IMR-90 (cell line): ENCODE data around the gene KEAP1. TPM values are rescaled to one million over a fixed set of nuclear protein-coding genes. Genes with fewer than 3 reads are reported as not detected.
A peak's percentile ranks its signal among the peaks of the same experiment; 100 is the strongest.

Experiments used
- ATAC-seq: fragments of 200-7000 bp; cut with Tn5 transposase; 2 replicates; pipeline ENCODE4 v1.9.1; 2020; ENCODE audit warnings: low read depth, mild to moderate bottlenecking, moderate library complexity
- BruUV-seq: library from RNA; stranded (reverse); fragments of 400-500 nt; replicated peaks from 2 replicates; lab custom pipeline; 2021; lab: Mats Ljungman, UMichigan
- CTCF ChIA-PET: fragments of 300-600 bp; formaldehyde crosslinking; extraction: SDS; loops from one replicate; lab custom pipeline; 2021; ENCODE audit warnings: antibody characterized with exemption; lab: Yijun Ruan, JAX
- POLR2A ChIA-PET: fragments of 300-600 bp; sonication (Branson Sonifier 250); formaldehyde crosslinking; loops from one replicate; lab custom pipeline; 2022; ENCODE audit warnings: antibody characterized with exemption; ENCODE audit not compliant: unreplicated experiment; lab: Charles Lee
- DNase-seq: peaks from one replicate; pipeline ENCODE4 v3.0.0; 2013
- H2AFZ ChIP-seq: replicated peaks from 2 replicates; pipeline ENCODE3; 2013; ENCODE audit warnings: low read length, mild to moderate bottlenecking; ENCODE audit not compliant: poor library complexity
- H2AK5ac ChIP-seq: 2 replicates; pipeline ENCODE4 v1.6.1; 2013; ENCODE audit warnings: low read depth, low read length, inconsistent platforms
- H2AK9ac ChIP-seq: replicated peaks from 2 replicates; pipeline ENCODE3; 2013; ENCODE audit warnings: mild to moderate bottlenecking, low read depth, low read length, moderate library complexity; ENCODE audit not compliant: poor library complexity
- H2BK120ac ChIP-seq: 2 replicates; pipeline ENCODE4 v1.6.1; 2013; ENCODE audit warnings: low read depth, low read length, inconsistent platforms
- H2BK15ac ChIP-seq: 3 replicates; pipeline ENCODE4 v1.6.1; 2013; ENCODE audit warnings: low read depth, low read length, inconsistent platforms
- H2BK20ac ChIP-seq: 2 replicates; pipeline ENCODE4 v1.6.1; 2013; ENCODE audit warnings: low read depth, mild to moderate bottlenecking, inconsistent platforms, low read length, moderate library complexity
- H2BK5ac ChIP-seq: 2 replicates; pipeline ENCODE4 v1.6.1; 2013; ENCODE audit warnings: mild to moderate bottlenecking, low read depth, low read length, inconsistent platforms; ENCODE audit not compliant: poor library complexity, severe bottlenecking
- H3K14ac ChIP-seq: replicated peaks from 2 replicates; pipeline ENCODE4 v1.6.1; 2013; ENCODE audit warnings: low read depth, low read length, inconsistent platforms
- H3K18ac ChIP-seq: 2 replicates; pipeline ENCODE4 v1.6.1; 2013; ENCODE audit warnings: low read depth, low read length, control low read depth
- H3K23ac ChIP-seq: 2 replicates; pipeline ENCODE4 v1.6.1; 2013; ENCODE audit warnings: low read depth, low read length, inconsistent platforms
- H3K27ac ChIP-seq: 2 replicates; pipeline ENCODE4 v1.5.1; 2013; ENCODE audit warnings: mild to moderate bottlenecking, control low read depth, low read length; ENCODE audit not compliant: insufficient read depth
- H3K27me3 ChIP-seq: 2 replicates; pipeline ENCODE4 v1.6.1; 2013; ENCODE audit warnings: low read length; ENCODE audit not compliant: control insufficient read depth, insufficient read depth
- H3K36me3 ChIP-seq: 2 replicates; pipeline ENCODE4 v1.6.1; 2013; ENCODE audit warnings: low read length, mixed read lengths; ENCODE audit not compliant: control insufficient read depth, insufficient read depth
- H3K4ac ChIP-seq: 2 replicates; pipeline ENCODE4 v1.6.1; 2013; ENCODE audit warnings: low read depth, low read length, inconsistent platforms
- H3K4me1 ChIP-seq: 2 replicates; pipeline ENCODE4 v1.6.1; 2013; ENCODE audit warnings: low read length, mixed read lengths; ENCODE audit not compliant: control insufficient read depth, insufficient read depth
- H3K4me2 ChIP-seq: 2 replicates; pipeline ENCODE4 v1.6.1; 2013; ENCODE audit warnings: low read depth, mild to moderate bottlenecking, control low read depth, low read length, moderate library complexity
- H3K4me3 ChIP-seq: 2 replicates; pipeline ENCODE4 v1.5.1; 2013; ENCODE audit warnings: low read depth, mild to moderate bottlenecking, control low read depth, low read length, moderate library complexity; ENCODE audit not compliant: insufficient read depth
- H3K56ac ChIP-seq: 2 replicates; pipeline ENCODE4 v1.6.1; 2013; ENCODE audit warnings: low read length, inconsistent platforms; ENCODE audit not compliant: insufficient read depth; ENCODE audit errors: extremely low read depth
- H3K79me1 ChIP-seq, 2 experiments: 2 replicates each; pipeline ENCODE4 v1.6.1; 2013; ENCODE audit warnings: low read length in 2 of 2, inconsistent platforms in 1 of 2, low read depth in 1 of 2
- H3K9ac ChIP-seq: 2 replicates; pipeline ENCODE4 v1.6.1; 2013; ENCODE audit warnings: low read depth, low read length, control low read depth
- H3K9me1 ChIP-seq: 2 replicates; pipeline ENCODE4 v1.6.1; 2013; ENCODE audit warnings: low read length, inconsistent platforms; ENCODE audit not compliant: insufficient read depth
- H3K9me3 ChIP-seq: 2 replicates; pipeline ENCODE4 v1.6.1; 2013; ENCODE audit warnings: low read length; ENCODE audit not compliant: control insufficient read depth, insufficient read depth
- H4K20me1 ChIP-seq: 2 replicates; pipeline ENCODE4 v1.6.1; 2013; ENCODE audit warnings: low read length, inconsistent platforms; ENCODE audit not compliant: insufficient read depth
- H4K5ac ChIP-seq: 2 replicates; pipeline ENCODE4 v1.6.1; 2013; ENCODE audit warnings: mild to moderate bottlenecking, low read depth, low read length, control low read depth
- H4K8ac ChIP-seq, 2 experiments: 2 replicates each; pipeline ENCODE4 v1.6.1; 2013; ENCODE audit warnings: low read depth in 2 of 2, low read length in 2 of 2, control low read depth in 1 of 2, inconsistent platforms in 1 of 2
- H4K91ac ChIP-seq: 2 replicates; pipeline ENCODE4 v1.6.1; 2013; ENCODE audit warnings: low read depth, low read length, inconsistent platforms; ENCODE audit not compliant: insufficient read depth
- BHLHE40 ChIP-seq: fragments of 150-350 bp; IDR thresholded peaks from 2 replicates; pipeline ENCODE4 v1.6.1; 2016; ENCODE audit warnings: mild to moderate bottlenecking, low read depth, low read length
- CEBPB ChIP-seq: IDR thresholded peaks from 2 replicates; pipeline ENCODE4 v1.6.1; 2012; ENCODE audit warnings: low read depth, low read length, improper control_type of control experiment
- CHD1 ChIP-seq: IDR thresholded peaks from 2 replicates; pipeline ENCODE4 v1.6.1; 2012; ENCODE audit warnings: low read depth, low read length, improper control_type of control experiment
- FOS ChIP-seq: fragments of 150-350 bp; IDR thresholded peaks from 2 replicates; pipeline ENCODE4 v1.6.1; 2016; ENCODE audit warnings: low read depth, low read length
- MAFK ChIP-seq: IDR thresholded peaks from 2 replicates; pipeline ENCODE4 v1.6.1; 2012; ENCODE audit warnings: low read depth, low read length, improper control_type of control experiment
- MAZ ChIP-seq: IDR thresholded peaks from 2 replicates; pipeline ENCODE4 v1.6.1; 2012; ENCODE audit warnings: low read depth, mild to moderate bottlenecking, low read length, improper control_type of control experiment, moderate library complexity, borderline replicate concordance
- MXI1 ChIP-seq: IDR thresholded peaks from 2 replicates; pipeline ENCODE4 v1.6.1; 2012; ENCODE audit warnings: low read depth, mild to moderate bottlenecking, low read length, moderate library complexity, borderline replicate concordance
- NFE2L2 ChIP-seq: fragments of 150-350 bp; IDR thresholded peaks from 2 replicates; pipeline ENCODE4 v1.6.1; 2016; ENCODE audit warnings: low read depth, mild to moderate bottlenecking, low read length
- POLR2A ChIP-seq: IDR thresholded peaks from 2 replicates; pipeline ENCODE4 v1.6.1; 2012; ENCODE audit warnings: mild to moderate bottlenecking, low read depth, low read length
- RAD21 ChIP-seq: IDR thresholded peaks from 2 replicates; pipeline ENCODE4 v1.6.1; 2012; ENCODE audit warnings: low read length, improper control_type of control experiment
- RCOR1 ChIP-seq: IDR thresholded peaks from 2 replicates; pipeline ENCODE4 v1.6.1; 2012; ENCODE audit warnings: mild to moderate bottlenecking, low read length, improper control_type of control experiment; ENCODE audit not compliant: insufficient replicate concordance
- RFX5 ChIP-seq: IDR thresholded peaks from 2 replicates; pipeline ENCODE4 v1.8.0; 2012; ENCODE audit warnings: low read depth, mild to moderate bottlenecking, low read length, moderate library complexity
- WGBS, 2 experiments: methylation state at CpG; one replicate each; pipeline versions ENCODE4 v1.1.5 to v1.1.7; 2013; ENCODE audit warnings: missing lambda C conversion rate in 2 of 2; ENCODE audit not compliant: insufficient read length in 1 of 2; ENCODE audit errors: extremely low coverage in 2 of 2; 5-methylcytosine and 5-hydroxymethylcytosine counted together
- dilution Hi-C: fragments of 300-500 bp; cut with HindIII; formaldehyde crosslinking; loops from one replicate; pipeline ENCODE4 v1.14.3; 2018; ENCODE audit warnings: low sequenced_read_pairs; ENCODE audit not compliant: unreplicated experiment
- in situ Hi-C: fragments of 300-500 bp; cut with MboI; formaldehyde crosslinking; loops from 3 replicates; pipeline ENCODE4 v1.14.3; 2019; ENCODE audit warnings: low sequenced_read_pairs, inconsistent platforms, mixed read lengths
- intact Hi-C: fragments of 100-400 bp; cut with micrococcal nuclease; formaldehyde crosslinking; loops from 2 replicates; pipeline ENCODE4 v1.10.0; 2022
- polyA plus RNA-seq, 3 experiments: library from polyadenylated mRNA; depleted of rRNA; stranded (reverse); fragments of >200 nt; gene quantifications; 2 replicates each; pipeline ENCODE4 v1.2.3, GENCODE V29; 2012; ENCODE audit warnings: low replicate concordance in 1 of 3
- total RNA-seq: library from RNA; depleted of rRNA; stranded (reverse); fragments of >200 nt; gene quantifications from 2 replicates; pipeline ENCODE4 v1.2.3, GENCODE V29; 2012
- TF ChIP-seq, protein P1 (sequence below): conservative IDR thresholded peaks from 2 replicates; pipeline ENCODE4 v1.5.1; 2012; ENCODE audit warnings: mild to moderate bottlenecking, low read depth, low read length, improper control_type of control experiment
- TF ChIP-seq, protein P2 (sequence below): fragments of 150-350 bp; IDR thresholded peaks from 2 replicates; pipeline ENCODE4 v1.6.1; 2016; ENCODE audit warnings: low read depth, mild to moderate bottlenecking, low read length, moderate library complexity, borderline replicate concordance

KEAP1 gene
- total and polyA plus RNA-seq, 2 of the 4 experiments (the other 2 are of a cell fraction) = 63.4 to 81.6 TPM

DNA sequence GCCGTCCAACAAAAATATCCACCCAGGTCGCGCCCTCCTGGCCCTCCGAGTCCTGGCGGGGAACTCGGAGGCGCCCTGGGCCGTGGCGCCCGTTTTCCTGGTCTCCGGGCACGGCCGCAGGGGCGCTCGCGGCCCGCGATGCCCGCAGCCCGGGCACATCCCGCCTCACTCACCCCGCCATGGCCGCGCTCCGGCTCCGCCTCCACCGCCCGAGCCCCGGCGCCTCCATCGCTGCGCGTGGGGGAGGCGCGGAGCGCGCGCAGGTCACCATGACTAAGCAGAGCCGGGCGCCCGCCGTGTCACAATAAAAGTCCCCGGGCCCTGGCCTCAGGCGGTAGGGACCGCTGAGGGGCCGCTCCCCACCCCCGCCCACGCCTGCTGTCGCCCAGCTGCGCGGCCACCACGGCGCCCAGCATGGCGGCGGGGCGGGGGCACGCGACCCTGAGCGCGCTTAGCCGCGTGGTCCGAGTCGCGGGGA lies 593 bp downstream of the KEAP1 start (continued):
- peak; percentile 86; the same call in 1 of the 2 replicates for TF ChIP-seq CHD1

DNA sequence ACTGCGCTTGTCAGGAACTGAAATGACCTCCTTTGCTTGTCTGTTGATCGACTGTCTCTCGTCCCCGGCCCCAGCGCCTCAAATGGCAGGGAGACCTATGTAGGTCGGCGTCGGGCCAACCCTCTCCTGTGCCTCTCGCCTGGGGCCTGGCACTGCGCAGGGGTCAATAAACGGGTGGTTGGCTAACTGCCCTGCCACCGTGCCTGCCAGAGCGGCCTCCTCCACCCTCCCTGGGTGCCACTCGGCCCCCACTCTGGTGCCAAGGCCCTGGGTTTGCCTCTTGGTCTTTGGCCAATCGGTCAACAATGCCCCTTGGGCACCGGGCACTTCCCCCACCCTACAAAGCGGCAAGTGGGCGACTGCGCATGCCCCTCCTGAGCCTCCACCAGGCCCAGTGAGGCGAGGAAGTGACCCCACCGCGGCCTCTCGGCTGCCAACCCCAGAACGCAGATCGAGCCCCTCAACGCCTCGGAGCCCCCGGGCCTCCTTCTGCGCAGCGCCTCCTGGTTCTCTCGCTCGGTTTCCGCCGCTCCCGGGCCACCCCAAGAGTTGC lies 1.1 kb downstream of the KEAP1 start:
- Histone ChIP-seq H3K4me1 (peaks cover 3% of the 10 kb centered on the region; the same call in 1 of the 2 replicates), H3K27me3 (no peaks in the 10 kb centered on the region), H3K79me1 (peaks cover 24 to 45% of the 10 kb centered on the region in 2 experiments), H3K23ac (peak overlapping the region; percentile 95), H3K14ac (peak overlapping the region; percentile 98), H3K56ac (peak overlapping the region; percentile 87), H3K9ac (peak overlapping the region; percentile 96), H4K5ac (peak overlapping the region; percentile 96), H3K4me2 (peak overlapping the region; percentile 91), H2AFZ (peak overlapping the region; percentile 86), H4K20me1 (peaks cover 12% of the 10 kb centered on the region), H3K27ac (peak overlapping the region; percentile 97), H2BK120ac (peak overlapping the region; percentile 66), H3K9me1 (peaks cover 13% of the 10 kb centered on the region), H3K4ac (peak overlapping the region; percentile 90), H3K18ac (peak overlapping the region; percentile 91), H2AK9ac (peak overlapping the region; percentile 97), H2BK15ac (peak overlapping the region; percentile 45; the same call in 1 of the 3 replicates), H2AK5ac (peak overlapping the region; percentile 100), H3K4me3 (peak overlapping the region; percentile 77), H4K8ac (peak overlapping the region; percentile 77 to 97), H3K9me3 (no peaks in the 10 kb centered on the region), H4K91ac (peak overlapping the region; percentile 91), H3K36me3 (peaks cover 19% of the 10 kb centered on the region), H2BK5ac (peak overlapping the region; percentile 86), H2BK20ac (peak overlapping the region; percentile 30; the same call in 1 of the 2 replicates)
- no TSS peak for BruUV-seq
- intact Hi-C loops = loop anchor here (2.0 kb wide), 1 partner anchor 65 kb away; the partner anchor contains the start of gene KRI1
- POLR2A ChIA-PET = interaction anchor here (0.6 kb wide), 2 partner anchors 24 to 86 kb away, joined by 3 read pairs; no protein-coding TSS in a partner anchor
- ATAC-seq = peak; percentile 69
- dilution Hi-C loops = no loop called here
- 2% methylated on average over 30 of the region's 35 CpGs; no CpG with 5 or more reads in 1 of the 2 experiments for WGBS, 2 experiments
- peak; percentile 29 for DNase-seq
- CTCF ChIA-PET = no interaction called here
- in situ Hi-C loops = no loop called here
- no peak for TF ChIP-seq MAZ
- no peak for TF ChIP-seq MAFK
- TF ChIP-seq, protein P1, sequence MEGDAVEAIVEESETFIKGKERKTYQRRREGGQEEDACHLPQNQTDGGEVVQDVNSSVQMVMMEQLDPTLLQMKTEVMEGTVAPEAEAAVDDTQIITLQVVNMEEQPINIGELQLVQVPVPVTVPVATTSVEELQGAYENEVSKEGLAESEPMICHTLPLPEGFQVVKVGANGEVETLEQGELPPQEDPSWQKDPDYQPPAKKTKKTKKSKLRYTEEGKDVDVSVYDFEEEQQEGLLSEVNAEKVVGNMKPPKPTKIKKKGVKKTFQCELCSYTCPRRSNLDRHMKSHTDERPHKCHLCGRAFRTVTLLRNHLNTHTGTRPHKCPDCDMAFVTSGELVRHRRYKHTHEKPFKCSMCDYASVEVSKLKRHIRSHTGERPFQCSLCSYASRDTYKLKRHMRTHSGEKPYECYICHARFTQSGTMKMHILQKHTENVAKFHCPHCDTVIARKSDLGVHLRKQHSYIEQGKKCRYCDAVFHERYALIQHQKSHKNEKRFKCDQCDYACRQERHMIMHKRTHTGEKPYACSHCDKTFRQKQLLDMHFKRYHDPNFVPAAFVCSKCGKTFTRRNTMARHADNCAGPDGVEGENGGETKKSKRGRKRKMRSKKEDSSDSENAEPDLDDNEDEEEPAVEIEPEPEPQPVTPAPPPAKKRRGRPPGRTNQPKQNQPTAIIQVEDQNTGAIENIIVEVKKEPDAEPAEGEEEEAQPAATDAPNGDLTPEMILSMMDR = no peak
- TF ChIP-seq RFX5 = no peak
- no peak for TF ChIP-seq RCOR1
- TF ChIP-seq POLR2A = no peak
- TF ChIP-seq CEBPB = no peak
- no peak for TF ChIP-seq NFE2L2
- TF ChIP-seq FOS = no peak
- no peak for TF ChIP-seq RAD21
- no peak for TF ChIP-seq CHD1
- TF ChIP-seq, protein P2, sequence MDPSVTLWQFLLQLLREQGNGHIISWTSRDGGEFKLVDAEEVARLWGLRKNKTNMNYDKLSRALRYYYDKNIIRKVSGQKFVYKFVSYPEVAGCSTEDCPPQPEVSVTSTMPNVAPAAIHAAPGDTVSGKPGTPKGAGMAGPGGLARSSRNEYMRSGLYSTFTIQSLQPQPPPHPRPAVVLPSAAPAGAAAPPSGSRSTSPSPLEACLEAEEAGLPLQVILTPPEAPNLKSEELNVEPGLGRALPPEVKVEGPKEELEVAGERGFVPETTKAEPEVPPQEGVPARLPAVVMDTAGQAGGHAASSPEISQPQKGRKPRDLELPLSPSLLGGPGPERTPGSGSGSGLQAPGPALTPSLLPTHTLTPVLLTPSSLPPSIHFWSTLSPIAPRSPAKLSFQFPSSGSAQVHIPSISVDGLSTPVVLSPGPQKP = no peak
- TF ChIP-seq BHLHE40 = no peak
- no peak for TF ChIP-seq MXI1
